Measurements from ENCODE around the gene PLEKHA1. TPM values are rescaled to one million over a fixed set of nuclear protein-coding genes. Genes with fewer than 3 reads are reported as not detected.
A peak's percentile ranks its signal among the peaks of the same experiment; 100 is the strongest.

PLEKHA1 gene
- total RNA-seq, 2 donors from 2014 or later, result 32.1 to 37.8 TPM

DNA sequence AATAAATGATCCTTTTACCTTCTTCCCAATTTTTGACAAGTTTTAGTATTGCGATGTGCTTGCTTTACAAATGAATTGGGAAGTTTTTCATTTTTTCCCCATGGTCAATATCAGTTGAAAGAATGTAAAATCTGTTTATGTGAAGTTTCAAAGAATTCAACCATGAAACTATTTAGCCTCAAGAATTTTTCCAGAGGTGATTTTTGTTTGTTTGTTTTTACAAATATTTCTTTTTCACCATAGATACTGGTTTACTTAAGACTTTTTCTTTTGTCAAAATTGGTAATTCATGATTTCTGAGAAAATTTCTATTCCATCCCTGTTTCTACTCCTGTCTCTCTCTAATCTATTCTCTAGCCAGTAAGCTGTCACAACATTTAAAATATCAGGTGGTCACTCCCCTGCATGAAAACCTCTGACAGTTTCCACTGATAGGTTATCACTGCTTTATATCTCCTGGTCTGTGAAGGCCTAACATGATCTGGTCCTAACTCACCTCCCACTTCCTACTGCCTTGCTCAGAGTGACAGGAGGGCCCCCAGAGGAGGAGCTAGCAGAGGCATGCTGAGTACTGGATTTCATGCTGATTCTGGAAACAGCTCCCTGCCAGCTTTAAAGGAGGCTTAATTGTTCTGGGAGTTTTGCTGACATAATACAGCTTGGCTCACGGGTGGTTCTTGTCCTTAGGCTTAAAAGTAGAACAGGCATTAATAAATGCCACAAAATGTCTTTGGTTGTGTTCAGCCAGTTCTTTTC is 72.3 kb downstream of the PLEKHA1 start:
- DNase-seq (no peak), ATAC-seq (peak; percentile 78 to 91)
- intact Hi-C loops (cut with DNase I), result loop anchor here in 1 of 2 donors (10.0 kb wide), 1 partner anchor 118 kb away; the partner anchor contains the start of gene DMBT1

DNA sequence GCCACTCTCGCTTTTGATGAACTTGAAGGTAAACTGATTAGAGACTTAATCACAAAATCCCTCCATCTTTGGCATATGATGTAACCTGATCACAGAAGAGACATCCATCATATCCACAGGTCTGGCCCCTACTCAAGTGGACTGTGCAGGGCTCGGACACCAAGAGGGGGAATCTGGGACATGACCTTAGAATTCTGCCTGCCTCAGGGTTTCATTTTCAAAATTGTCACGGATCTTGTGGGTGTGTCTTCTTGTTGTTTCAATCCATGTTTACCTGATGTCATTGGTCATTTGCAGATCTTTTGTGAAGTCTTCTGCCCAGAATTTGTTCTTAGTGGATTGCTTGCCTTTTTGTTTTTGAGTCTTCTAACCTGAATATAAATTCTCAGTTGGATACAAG is 74.1 kb downstream of the PLEKHA1 start:
- DNase-seq (no peak), ATAC-seq (no peak)
- intact Hi-C loops (cut with DNase I), result loop anchor here in 1 of 2 donors (10.0 kb wide), 1 partner anchor 116 kb away; the partner anchor contains the start of gene DMBT1

DNA sequence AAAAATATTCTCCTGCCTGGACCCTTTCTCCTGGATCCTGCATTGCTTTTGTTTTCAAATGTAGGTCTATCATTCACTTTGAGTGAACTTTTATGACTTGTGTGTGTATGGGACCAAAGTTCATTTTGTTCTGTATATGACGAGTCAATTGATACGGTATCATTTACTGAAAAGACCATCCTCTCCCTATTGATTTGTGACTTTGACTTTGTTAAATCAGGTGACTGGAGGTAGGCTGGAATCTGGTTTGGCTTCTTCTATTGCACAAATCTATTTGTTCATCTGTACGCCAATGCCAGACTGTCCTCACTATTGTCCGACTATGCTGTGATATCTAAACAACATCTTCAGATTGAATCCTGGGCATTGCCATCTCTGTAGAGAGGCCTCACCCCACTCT is 74.6 kb downstream of the PLEKHA1 start:
- intact Hi-C loops (cut with DNase I), result loop anchor here in 1 of 2 donors (10.0 kb wide), 1 partner anchor 116 kb away; the partner anchor contains the start of gene DMBT1
- ATAC-seq (no peak), DNase-seq (no peak)

DNA sequence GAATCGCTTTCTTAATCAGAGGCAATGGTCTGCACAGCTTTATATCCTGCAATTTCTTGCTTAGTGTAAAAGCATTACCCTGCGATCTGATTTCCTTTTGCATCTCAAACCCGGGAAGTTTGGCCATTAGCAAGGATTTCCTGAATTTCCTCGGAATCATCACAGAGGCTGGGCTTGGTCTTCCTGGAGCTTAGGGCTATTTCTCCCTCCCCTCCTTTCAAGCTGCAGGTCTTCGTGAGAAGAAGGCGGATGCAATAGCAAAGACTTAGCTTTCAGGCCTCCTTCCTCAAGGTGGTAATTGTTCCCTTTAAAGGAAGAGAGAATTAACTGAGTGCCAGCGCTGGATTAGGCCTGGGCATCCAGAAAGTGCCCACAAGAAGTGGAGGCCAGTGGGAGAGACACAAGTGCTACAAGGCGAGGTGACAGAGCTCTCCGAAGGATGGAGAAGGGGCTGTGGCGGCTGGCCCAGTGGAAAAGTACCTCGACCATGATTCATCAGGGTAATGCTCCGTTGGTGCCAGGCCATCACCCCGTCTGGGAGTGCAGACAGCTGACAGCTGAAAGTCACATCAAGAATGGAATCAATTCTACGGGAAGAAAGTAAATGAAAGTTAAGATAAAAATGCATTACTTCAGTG is 76.0 kb downstream of the PLEKHA1 start:
- DNase-seq (no peak), ATAC-seq (no peak)
- intact Hi-C loops (cut with DNase I), result no loop called here

DNA sequence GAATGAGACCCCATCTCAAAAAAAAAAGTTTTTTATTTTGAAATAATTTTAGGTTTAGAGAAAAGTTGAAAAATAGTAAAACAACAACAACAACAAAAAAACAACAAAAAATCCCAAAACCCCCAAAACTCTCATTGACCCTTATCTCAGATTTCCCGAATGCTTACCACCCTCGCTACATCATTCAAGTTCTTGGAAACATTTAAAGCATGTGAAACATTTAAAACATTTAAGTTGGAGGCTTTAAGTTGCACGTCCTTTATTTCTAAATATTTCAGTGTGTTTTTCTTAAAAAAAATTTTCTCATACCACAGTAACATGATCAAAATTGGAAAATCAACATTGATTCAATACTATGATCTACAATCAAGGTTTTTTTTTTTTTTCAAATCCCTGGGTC is 79.6 kb downstream of the PLEKHA1 start:
- intact Hi-C loops (cut with DNase I), result no loop called here
- DNase-seq (no peak), ATAC-seq (no peak)

DNA sequence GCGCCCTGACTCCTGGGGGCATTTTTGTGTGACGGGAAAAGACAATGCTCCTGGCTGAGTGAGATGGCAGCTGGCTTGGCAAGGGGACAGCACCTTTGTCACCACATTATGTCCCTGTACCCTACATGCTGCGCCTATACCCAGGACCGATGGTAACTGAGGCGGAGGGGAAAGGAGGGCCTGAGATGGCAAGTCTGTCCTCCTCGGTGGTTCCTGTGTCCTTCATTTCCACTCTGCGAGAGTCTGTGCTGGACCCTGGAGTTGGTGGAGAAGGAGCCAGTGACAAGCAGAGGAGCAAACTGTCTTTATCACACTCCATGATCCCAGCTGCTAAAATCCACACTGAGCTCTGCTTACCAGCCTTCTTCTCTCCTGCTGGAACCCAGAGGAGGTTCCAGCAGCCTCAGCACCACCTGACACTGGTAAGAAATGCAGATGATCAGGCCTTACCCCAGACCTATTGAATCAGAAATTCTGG is 80.1 kb downstream of the PLEKHA1 start, which contains the start of gene ARMS2:
Gene ARMS2 (plus strand): TSS at position 51 of the 478 bp plus-strand sequence. CDS start 75 bp downstream, at position 126.
- intact Hi-C loops (cut with DNase I), result no loop called here
- DNase-seq, result no peak

DNA sequence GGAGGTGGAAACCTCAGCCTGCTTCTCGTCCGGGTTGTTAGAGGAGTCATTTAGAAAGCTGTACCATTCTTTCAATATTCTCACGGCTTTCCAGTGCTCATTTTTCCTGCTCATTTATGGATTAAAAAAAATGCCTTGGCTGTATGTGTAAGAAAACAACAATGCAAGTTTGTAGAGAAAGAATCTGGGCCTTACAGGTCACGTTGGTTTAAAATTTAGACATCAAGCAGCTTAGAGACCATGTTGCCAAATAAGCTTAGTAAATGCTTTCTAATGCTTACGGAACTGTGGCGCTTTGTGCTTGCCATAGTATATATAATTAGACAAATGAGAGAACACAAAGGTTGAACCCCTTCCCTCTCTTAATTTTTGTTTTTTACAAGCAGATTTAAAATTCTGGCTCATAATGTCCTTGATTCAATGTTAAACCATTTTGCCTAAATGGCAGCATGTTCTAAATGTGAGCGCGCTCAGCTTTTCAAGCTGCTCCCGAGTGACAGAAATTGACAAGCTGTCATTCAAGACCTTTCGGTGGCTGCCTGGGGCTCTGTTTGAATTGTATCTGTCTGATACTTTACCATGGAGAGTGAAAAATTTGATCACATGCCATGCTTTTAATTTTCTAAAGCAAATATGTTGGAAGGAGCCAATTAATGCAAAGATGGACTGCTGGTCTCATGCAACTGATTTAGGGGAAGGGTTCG is 81.0 kb downstream of the PLEKHA1 start:
- intact Hi-C loops (cut with DNase I), result no loop called here
- DNase-seq (no peak), ATAC-seq (no peak)

More for the DNA sequence above, 80.1 kb downstream of the PLEKHA1 start, which contains the start of gene ARMS2:
- ATAC-seq, result no peak

DNA sequence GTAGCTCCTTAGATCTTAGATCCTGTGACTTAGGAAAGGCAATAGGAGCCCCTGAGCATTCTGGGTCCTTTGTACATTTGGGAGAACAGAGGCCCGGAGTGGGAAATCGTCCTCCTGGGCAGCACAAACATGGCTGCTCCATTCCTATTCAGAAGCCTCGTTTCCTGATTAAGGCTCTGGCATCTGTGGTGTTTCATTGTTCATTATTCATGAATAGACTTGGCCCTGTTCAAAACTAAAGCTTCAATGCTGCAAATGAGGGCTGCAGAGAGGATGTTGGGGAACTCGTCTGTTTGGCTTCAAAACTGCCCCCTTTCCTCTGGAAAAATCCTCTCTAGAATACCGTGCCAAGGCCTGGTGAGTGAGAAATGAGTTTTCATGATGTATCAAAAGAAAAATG is 83.4 kb downstream of the PLEKHA1 start:
- intact Hi-C loops (cut with DNase I), result no loop called here
- no peak for DNase-seq
- ATAC-seq, result no peak

DNA sequence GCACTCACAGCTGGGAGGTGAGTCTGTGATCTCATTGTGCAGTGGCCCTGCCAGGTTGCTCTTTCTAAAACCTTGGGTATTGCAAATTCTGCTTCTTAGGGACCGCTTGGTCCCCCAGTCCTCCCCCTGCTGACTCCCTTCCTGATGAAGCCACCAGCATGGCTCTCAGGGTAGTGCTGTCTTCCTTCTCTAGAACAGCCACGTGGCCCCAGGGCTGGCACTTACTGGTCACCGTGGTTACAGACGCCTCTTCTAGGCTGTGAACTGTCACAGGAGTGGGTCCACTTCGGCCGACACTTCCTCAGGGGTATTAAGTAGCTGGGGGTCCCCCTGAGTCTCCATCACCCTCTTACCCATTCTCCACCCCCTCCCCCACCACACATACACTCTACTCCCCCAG is 84.2 kb downstream of the PLEKHA1 start:
- ATAC-seq (no peak), DNase-seq (no peak)
- intact Hi-C loops (cut with DNase I), result no loop called here

DNA sequence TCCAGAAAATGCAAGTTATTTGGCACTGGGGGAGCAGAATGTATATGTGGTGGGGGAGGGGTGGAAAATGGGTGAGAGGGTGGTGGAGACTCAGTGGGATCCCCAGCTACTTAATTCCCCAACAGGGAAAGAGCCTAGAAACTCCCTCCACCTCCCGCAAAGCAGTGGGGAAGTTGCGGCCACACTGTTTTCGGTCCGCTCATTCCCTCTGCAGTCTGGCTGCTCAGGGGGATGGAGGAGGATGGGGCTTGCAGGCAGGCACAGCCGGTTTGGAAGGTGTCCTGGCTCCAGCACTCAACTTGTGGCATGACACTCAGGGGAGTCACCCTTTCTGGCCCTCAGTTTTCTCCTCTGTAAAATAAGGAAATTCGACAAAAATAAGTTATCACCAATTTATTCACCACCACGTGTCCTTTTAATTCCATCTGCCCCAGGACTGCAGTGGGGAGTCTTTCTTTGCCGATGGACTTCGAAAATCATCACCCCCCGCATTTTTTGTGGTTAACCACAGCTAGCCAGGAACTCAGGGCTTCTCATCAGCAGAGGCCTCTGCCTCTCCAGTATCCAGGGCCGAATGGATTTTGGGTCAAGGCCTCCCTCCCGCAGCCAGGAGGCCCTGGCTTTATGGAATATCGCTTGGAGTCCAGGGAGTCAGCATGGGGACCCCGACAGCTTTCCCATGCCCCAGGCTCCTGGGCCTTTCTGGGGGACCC is 85.2 kb downstream of the PLEKHA1 start:
- ATAC-seq, result no peak
- intact Hi-C loops (cut with DNase I), result loop anchor here in 1 of 2 donors (10.0 kb wide), 1 partner anchor 105 kb away; the partner anchor contains the start of gene DMBT1
- no peak for DNase-seq

DNA sequence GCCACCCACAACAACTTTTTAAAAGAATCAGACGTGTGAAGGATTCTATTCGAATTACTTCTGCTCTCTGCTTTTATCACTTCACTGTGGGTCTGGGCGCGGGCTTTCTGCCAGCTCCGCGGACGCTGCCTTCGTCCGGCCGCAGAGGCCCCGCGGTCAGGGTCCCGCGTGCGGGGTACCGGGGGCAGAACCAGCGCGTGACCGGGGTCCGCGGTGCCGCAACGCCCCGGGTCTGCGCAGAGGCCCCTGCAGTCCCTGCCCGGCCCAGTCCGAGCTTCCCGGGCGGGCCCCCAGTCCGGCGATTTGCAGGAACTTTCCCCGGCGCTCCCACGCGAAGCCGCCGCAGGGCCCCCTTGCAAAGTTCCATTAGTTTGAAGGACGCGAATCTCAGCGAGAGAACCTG is 86.4 kb downstream of the PLEKHA1 start:
- intact Hi-C loops (cut with DNase I), result loop anchor here in 1 of 2 donors (10.0 kb wide), 1 partner anchor 104 kb away; the partner anchor contains the start of gene DMBT1
- ATAC-seq (peak in 1 of 2 donors; percentile 1), DNase-seq (peak; percentile 39)

DNA sequence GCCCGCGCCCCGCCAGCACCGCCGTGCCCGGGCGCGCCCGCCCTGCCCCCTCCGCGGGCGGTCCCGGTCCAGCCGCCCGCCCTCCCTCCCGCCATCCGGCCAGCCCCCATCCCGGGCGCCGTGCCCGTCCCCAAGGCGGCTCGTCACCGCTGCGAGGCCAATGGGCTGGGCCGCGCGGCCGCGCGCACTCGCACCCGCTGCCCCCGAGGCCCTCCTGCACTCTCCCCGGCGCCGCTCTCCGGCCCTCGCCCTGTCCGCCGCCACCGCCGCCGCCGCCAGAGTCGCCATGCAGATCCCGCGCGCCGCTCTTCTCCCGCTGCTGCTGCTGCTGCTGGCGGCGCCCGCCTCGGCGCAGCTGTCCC is 86.8 kb downstream of the PLEKHA1 start, which contains the start of gene HTRA1:
Gene HTRA1 (plus strand): TSS at position 187 of the 362 bp plus-strand sequence. CDS start 100 bp downstream, at position 287.
- peak; percentile 72 to 86 for ATAC-seq
- intact Hi-C loops (cut with DNase I), result loop anchor here in 1 of 2 donors (10.0 kb wide), 1 partner anchor 103 kb away; the partner anchor contains the start of gene DMBT1
- DNase-seq, result peak; percentile 83

DNA sequence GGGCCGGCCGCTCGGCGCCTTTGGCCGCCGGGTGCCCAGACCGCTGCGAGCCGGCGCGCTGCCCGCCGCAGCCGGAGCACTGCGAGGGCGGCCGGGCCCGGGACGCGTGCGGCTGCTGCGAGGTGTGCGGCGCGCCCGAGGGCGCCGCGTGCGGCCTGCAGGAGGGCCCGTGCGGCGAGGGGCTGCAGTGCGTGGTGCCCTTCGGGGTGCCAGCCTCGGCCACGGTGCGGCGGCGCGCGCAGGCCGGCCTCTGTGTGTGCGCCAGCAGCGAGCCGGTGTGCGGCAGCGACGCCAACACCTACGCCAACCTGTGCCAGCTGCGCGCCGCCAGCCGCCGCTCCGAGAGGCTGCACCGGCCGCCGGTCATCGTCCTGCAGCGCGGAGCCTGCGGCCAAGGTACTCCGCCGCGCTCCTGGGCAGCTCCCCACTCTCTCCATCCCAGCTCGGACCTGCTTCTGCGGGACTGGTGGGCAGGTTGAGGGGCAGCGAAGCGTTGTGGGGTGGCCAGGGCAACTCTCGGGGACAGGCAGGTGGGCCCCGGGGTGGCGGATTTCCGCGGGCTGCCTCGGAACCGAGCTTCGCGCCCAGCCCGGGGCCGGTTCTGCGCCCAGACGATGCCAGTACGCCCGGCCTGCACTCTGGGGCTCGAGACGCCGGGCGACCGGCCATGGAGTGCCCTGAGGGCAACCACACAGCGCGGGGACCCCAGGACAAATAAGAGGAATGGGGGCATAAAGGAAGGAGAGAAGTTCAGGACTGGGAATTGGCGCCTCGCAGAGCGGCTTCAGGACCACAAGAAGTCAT is 87.4 kb downstream of the PLEKHA1 start:
- intact Hi-C loops (cut with DNase I), result loop anchor here in 1 of 2 donors (10.0 kb wide), 1 partner anchor 103 kb away; the partner anchor contains the start of gene DMBT1
- no peak for DNase-seq
- ATAC-seq, result peak; percentile 25 to 37

DNA sequence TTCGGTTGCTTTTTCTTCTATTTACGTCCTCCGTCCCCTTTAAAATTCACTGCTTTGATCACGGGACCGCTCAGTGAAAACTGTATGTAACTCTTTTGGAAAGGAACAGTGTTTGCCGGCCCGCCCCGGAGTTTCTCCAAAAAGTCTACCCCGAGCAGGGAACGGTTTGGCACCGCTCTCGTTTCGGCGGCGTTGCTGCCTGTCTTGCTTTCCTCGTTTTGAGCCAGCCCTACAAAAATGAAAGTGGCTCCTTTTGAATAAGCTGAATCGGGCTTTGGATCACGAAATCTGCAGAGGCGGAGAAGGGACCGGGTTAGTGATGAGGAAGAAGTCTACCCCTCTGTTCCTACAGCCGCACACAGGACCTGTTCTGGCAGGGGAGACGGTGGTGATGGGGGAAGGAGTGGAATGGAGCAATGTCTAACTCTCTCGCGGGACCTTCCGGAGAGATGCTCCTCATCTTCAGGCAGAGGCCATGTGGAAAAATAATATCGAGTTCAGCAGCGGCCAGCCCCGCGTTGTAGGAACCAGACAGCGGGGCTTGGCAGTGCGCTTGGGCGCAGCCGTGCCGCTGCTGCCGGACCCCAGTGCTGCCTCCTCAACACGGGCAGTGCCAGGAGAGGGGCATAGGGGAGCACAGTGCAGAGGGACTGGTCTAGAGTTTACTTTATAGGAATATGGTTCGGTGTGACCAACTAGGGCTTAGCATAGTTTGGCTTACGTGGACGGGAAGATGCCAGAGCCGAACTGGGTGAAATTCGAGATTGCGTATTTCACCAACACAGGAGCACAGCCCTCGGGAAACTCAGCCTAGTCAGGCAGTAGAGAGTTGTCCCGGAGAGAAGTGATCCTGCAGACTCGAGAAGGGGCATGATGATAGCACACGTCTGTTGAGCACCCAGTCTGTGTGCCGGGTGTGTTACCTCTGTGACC is 88.3 kb downstream of the PLEKHA1 start:
- ATAC-seq (peak; percentile 41 to 50), DNase-seq (peak; percentile 66)
- intact Hi-C loops (cut with DNase I), result loop anchor here in 1 of 2 donors (10.0 kb wide), 1 partner anchor 102 kb away; the partner anchor contains the start of gene DMBT1

DNA sequence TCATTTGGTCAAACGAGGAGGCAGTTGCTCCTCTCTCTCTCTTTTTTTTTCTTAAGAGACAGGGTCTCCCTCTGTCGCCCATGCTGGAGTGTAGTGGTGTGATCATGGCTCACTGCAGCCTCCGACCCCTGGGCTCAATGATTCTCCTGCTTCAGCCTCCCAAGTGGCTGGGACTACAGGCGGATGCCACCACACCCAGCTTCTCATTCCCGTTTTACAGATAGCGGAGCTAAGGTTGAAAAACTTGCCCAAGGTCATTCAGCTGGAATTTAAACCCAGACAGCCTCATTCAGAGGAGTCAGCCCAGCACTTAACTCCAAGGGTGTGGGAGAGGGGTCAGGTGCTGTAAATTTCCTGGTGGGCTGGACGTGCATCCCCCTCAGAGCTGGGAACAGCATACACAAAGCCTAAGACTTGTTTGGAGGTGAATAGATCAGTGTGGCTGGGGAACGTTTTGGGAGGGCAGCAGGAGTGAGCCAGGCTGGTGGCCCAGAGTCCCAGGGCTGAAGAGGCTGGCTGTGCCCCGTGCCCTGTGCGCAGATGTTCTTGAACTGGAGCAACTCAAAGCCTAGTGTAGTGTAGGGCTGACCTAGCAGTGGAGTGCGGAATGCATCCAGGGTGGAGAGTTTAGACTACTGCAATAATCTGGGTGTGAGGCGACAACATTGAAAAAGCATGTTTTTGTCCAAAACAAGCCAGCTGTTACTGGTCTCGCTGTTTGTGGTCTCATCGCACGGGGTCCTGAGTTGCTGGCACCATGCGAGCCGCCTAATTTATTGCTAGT is 89.2 kb downstream of the PLEKHA1 start:
- no peak for ATAC-seq
- no peak for DNase-seq
- intact Hi-C loops (cut with DNase I), result loop anchor here in 1 of 2 donors (10.0 kb wide), 1 partner anchor 101 kb away; the partner anchor contains the start of gene DMBT1

DNA sequence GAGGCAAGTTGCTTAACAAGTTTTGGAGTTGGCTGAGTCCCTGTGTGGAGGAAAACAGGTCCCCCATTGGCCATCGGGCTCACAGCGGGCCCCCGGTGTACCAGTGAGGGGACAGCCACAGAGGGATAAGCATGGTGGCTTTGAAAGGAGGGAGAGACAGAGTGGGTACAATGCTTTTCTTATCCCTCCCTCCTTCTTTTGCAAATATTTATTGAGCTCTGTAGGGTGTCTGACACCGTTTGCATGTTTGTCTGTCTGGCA is 89.7 kb downstream of the PLEKHA1 start:
- no peak for ATAC-seq
- intact Hi-C loops (cut with DNase I), result loop anchor here in 1 of 2 donors (10.0 kb wide), 1 partner anchor 101 kb away; the partner anchor contains the start of gene DMBT1
- no peak for DNase-seq

All from left cardiac atrium (tissue), 4 donors.